Endothelial cell (in vitro differentiated cells): ENCODE measurements around the gene FTH1. TPM values are rescaled to one million over a fixed set of nuclear protein-coding genes. Genes with fewer than 3 reads are reported as not detected.

ENCODE experiments used
- DNase-seq: peaks from one replicate; pipeline ENCODE4 v3.0.0; 2021; ENCODE audit warnings: low spot score
- H3K27ac Mint-ChIP-seq: one replicate; pipeline ENCODE4 v1.8.0; 2021; ENCODE audit warnings: mixed read lengths, inconsistent platforms; ENCODE audit not compliant: unreplicated experiment
- H3K27me3 Mint-ChIP-seq: one replicate; pipeline ENCODE4 v1.8.0; 2021; ENCODE audit warnings: mild to moderate bottlenecking, moderate library complexity, mixed read lengths, inconsistent platforms; ENCODE audit not compliant: unreplicated experiment
- H3K36me3 Mint-ChIP-seq: one replicate; pipeline ENCODE4 v1.8.0; 2021; ENCODE audit warnings: mild to moderate bottlenecking, low read depth, mixed read lengths, inconsistent platforms; ENCODE audit not compliant: unreplicated experiment
- H3K4me1 Mint-ChIP-seq: one replicate; pipeline ENCODE4 v1.8.0; 2021; ENCODE audit warnings: mild to moderate bottlenecking, mixed read lengths, inconsistent platforms; ENCODE audit not compliant: unreplicated experiment
- H3K4me3 Mint-ChIP-seq: one replicate; pipeline ENCODE4 v1.8.0; 2021; ENCODE audit warnings: mild to moderate bottlenecking, mixed read lengths, inconsistent platforms; ENCODE audit not compliant: unreplicated experiment
- H3K9me3 Mint-ChIP-seq: one replicate; pipeline ENCODE4 v1.8.0; 2021; ENCODE audit warnings: mixed read lengths, inconsistent platforms; ENCODE audit not compliant: unreplicated experiment
- CTCF ChIP-seq: fragments of 200-600 bp; sonication (generic); IDR thresholded peaks from one replicate; pipeline ENCODE4 v1.5.0; 2021; ENCODE audit warnings: antibody characterized with exemption; ENCODE audit not compliant: unreplicated experiment
- total RNA-seq: library from RNA; stranded (reverse); fragmentation: NEBNext Ultra II Directional; extraction: Animal tissue kit (Norgen Biotek cat#: 25700); gene quantifications from one replicate; pipeline ENCODE4 v1.2.1, GENCODE V29; 2021; ENCODE audit not compliant: unreplicated experiment

The FTH1 gene
- total RNA-seq, 1 donor from 2014 or later: 837 TPM

GRCh38 chr11:61919705-61920631 is 47.5 kb downstream of the FTH1 start:
- Mint-ChIP-seq H3K4me3 (no peak overlapping the region), H3K27me3 (peaks cover 6% of the 10 kb centered on the region), H3K27ac (no peak overlapping the region), H3K4me1 (peaks cover 36% of the 10 kb centered on the region), H3K9me3 (no peaks in the 10 kb centered on the region), H3K36me3 (no peaks in the 10 kb centered on the region)
- DNase-seq: no peak
- TF ChIP-seq CTCF: no peak

GRCh38 chr11:61918938-61919704 is 48.3 kb downstream of the FTH1 start:
- H3K4me3 Mint-ChIP-seq: no peak overlapping the region
- H3K27ac Mint-ChIP-seq: peak overlapping the region; percentile 19
- no peak for TF ChIP-seq CTCF
- H3K27me3 Mint-ChIP-seq: peaks cover 6% of the 10 kb centered on the region
- no peaks in the 10 kb centered on the region for H3K36me3 Mint-ChIP-seq
- no peaks in the 10 kb centered on the region for H3K9me3 Mint-ChIP-seq
- DNase-seq: no peak
- peaks cover 34% of the 10 kb centered on the region for H3K4me1 Mint-ChIP-seq

- no peak for TF ChIP-seq CTCF
- Mint-ChIP-seq H3K4me3 (peak overlapping the region; percentile 90), H3K36me3 (no peaks in the 10 kb centered on the region), H3K27ac (no peak overlapping the region), H3K4me1 (peaks cover 33% of the 10 kb centered on the region), H3K9me3 (no peaks in the 10 kb centered on the region), H3K27me3 (peaks cover 6% of the 10 kb centered on the region)
- no peak for DNase-seq
Measured at GRCh38 chr11:61918251-61918937, 49.0 kb downstream of the FTH1 start.

GRCh38 chr11:61917334-61918109 is 49.9 kb downstream of the FTH1 start, which contains the start of gene RAB3IL1:
Gene RAB3IL1 (minus strand): TSS chr11:61917566. CDS start chr11:61917367, 199 bp downstream.
- Mint-ChIP-seq H3K36me3 (no peaks in the 10 kb centered on the region), H3K27me3 (peaks cover 10% of the 10 kb centered on the region), H3K4me3 (peak within 1 kb of the TSS; percentile 90), H3K27ac (no peak within 1 kb of the TSS), H3K9me3 (no peaks in the 10 kb centered on the region), H3K4me1 (peaks cover 27% of the 10 kb centered on the region)
- TF ChIP-seq CTCF: no peak
- peak; percentile 52 for DNase-seq
